Activated CD8-positive, alpha-beta memory T cell treated with anti-CD3 and anti-CD28 coated beads, Interleukin-2, amount 50 U/mL, for 1 hour (primary cell): ENCODE measurements around the gene RAB9A.

Experiments
- DNase-seq: peaks from one replicate; pipeline ENCODE4 v3.0.0-alpha.2; 2020; ENCODE audit errors: extremely low read depth

RAB9A gene

DNA sequence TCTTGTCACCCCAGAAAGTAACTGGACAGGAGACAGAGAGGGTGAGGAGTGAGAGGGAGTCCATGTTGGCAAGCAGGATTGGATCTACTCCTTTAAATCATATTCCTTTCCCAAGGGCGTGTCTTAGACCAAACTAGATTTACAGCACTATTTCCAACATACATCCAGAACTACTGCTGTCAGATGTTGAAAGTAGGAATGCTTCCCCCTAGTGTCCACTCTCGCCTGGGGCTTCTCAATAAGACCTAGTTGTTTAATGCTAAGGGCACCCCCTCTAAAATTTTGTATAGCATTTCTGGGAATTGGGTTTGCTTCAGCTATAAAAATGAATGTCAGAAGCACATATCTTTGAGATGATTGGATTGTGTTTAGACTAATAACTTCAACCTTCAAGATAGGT lies 58.9 kb downstream of the RAB9A start:
- DNase-seq: no peak

DNA sequence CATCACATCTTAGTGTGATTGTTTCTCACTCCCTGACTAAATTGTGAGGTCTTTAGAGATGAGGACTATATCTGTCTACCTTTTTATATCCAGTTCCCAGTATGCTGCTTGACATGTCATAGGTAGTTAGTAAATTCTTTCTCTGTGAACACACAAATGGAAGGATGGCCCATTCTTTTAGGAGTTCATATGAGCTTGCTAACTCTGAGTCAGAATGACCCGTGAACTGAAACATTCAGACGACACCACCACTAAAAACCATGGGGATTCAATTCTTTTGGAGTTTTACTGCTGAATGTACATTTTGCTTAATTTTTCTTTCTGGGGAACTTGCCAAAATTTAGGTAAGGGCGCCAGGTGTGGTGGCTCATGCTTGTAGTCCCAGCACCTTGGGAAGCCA lies 59.6 kb downstream of the RAB9A start:
- no peak for DNase-seq

DNA sequence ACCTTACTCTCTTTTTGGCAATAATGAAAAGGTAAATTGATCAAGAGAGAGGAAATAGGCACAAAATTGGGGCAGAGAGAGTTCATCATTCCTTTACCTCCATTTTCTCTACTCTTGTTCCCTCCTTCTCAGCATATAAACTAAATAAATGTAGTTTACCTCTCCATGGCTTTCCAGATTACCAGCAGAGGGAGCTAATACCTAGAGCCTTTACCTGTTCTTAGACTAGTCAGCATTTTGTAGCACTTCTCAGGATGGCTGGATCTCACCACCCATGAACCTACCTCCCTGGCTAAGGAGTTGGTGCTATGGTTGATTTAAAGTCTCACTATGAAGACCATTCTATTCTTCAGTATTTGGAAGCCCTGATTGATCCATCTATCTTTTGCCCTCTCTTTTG lies 61.3 kb downstream of the RAB9A start:
- no peak for DNase-seq

DNA sequence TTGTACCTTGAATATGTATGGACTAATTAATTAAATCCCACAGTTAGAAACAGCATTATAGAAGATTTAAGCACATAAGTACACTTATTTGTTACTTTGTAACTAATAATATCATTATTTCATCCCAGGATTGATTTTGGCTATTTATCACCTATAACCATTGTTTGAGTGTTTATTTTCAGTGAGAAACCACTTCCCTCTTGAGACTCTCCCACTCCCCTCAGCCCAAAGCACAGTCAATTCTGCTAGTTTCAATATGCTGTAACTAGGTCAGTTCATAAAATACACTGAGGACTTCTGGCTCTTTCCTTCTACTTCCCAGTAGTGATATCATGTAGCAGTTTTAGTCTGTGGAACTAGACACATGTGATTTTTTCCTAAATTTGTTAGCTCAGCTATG lies 61.9 kb downstream of the RAB9A start:
- DNase-seq: no peak

DNA sequence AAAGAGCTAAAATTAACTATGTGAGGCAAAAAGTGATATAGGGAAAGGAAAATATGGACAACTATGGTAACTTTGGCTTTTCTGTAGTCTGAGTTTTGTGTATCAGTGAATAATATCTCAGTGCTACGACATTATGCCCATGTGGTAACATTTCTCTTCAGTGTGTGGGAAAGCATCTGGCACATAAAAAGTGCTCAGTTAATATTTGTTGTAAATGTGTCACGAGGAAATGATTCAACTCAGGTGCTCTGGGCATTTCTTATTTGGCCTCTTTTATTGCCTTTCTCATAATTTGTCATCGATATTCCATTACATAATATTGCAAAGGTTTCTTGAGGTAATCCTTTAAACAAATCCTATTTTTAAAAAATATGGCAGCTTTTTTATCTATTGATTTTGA lies 63.2 kb downstream of the RAB9A start:
- DNase-seq: no peak

DNA sequence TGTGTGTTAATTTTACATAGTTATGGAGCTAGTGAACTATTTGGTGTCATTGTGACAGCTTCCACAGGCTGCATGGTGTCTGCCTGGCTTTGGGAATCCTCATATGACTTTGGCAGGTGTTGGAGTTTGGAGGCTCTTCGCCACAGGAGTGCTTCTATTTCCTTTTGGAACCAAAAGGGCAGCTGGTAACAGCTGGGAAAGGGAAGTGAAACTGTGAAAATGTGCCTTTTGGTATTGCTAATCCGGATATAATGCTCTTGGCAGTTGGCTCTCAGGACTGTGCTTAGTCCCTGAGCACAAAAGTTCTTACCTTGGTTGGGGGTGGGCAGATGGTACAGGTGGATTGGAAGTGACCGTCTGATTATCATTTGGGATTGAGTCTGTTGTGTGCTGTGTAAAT lies 63.7 kb downstream of the RAB9A start:
- DNase-seq: no peak

DNA sequence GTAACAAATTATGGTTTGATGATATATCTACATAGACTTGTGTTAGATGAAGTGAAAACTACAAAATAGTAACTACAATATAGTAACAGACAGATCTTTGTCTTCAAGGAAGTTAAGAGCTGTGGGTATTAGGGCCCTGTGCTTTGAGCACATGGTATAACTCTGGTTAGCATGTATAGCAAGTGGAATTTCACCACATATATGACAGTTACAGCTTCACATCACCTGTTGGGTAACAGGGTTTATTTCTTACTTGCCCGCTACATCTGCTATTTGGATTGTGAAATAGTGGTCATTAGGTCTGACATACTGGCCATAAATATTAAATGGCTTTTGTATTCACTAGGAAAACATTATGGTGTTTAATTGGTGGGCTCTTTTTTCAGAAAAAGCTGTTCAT lies 65.8 kb downstream of the RAB9A start:
- no peak for DNase-seq

DNA sequence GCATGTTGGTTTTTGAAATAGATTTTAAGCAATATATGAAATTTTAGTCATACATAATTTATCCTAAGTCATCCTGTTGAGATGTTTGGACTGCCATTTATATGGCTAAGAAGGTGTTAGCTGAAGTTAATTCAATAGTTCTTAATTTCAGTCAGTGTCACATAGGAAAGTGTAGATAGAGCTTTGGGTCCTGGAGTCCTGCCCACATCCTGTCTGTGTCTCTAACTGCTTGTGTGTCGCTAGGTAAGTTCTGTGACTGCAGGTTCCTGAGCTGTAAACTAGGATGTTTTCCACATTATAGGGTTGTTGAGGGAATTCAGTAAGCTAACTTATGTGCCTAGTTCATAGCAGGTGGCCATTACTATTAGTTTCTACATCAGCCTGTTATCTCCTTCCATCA lies 66.3 kb downstream of the RAB9A start:
- no peak for DNase-seq

DNA sequence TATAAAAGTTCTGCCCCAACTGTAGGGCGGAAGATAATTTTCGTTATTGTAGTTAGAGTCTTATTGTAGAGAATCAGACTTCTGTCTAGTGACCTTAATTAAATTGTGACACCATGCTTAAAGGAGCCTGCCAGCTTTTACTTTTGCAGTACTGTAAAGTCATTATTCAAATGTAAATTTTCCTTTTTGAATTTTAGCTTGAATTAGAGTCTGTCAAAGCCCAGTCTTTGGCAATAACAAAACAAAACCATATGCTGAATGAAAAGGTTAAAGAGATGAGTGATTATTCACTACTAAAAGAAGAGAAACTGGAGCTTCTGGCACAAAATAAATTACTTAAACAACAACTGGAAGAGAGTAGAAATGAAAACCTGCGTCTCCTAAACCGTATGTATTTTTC lies 67.5 kb downstream of the RAB9A start:
- no peak for DNase-seq

DNA sequence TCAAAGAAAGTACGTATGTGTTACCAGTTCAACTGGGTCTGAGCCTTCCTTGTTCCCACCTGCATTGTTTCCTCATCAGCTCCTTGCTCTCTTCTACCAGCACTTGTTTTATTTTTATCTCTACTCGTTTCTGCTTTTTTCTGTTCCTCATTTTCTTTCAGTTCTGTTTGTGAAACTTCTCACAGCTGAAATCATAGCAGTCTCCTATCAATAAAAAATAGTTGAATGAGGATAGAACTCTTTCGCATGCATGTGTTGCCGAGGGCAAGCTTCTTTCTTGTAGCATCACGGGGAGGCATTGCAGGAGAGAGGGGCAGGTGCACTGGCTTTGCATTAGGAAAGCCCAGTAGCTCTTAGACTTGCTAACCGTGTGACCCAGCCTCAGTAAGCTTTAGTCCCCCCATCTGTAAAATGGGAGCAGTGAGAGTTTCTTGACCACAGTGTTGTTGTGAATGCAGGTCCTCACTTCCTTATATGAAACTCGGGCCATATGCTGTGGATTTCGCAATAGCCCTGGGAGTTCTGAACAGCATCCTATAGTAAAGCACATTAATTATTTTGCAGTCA lies 70.3 kb downstream of the RAB9A start:
- DNase-seq: no peak
